Ammon's horn (tissue), 1 donor: ENCODE measurements around the gene ZNF304.
"Not testable (repeated sequence)": the region's sequence is repeated elsewhere in the genome, so short reads cannot be mapped to it uniquely, and the experiment has no call there.

Experiments
- DNase-seq: peaks from one replicate; pipeline ENCODE4 v3.0.0-alpha.2; 2016; ENCODE audit warnings: low spot score

Gene ZNF304

DNA sequence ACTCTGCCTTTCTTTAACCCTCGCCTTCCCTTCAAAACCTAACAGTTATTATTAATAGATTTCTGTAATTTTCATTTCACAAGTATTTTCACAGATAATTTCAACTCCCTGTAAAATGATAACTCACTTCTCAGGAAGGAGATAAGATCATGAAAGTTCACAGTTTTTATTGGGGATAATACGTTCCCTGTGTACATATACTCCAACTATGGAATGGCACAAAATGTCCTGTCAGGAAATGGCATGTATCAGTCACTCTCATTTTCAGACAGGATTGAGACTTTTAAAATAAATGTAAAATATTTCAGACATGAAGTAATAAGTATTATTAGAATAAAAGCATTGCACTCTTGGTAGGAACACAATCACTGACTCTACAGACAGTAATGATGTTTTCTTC is 11.3 kb downstream of the ZNF304 start:
- no peak for DNase-seq

DNA sequence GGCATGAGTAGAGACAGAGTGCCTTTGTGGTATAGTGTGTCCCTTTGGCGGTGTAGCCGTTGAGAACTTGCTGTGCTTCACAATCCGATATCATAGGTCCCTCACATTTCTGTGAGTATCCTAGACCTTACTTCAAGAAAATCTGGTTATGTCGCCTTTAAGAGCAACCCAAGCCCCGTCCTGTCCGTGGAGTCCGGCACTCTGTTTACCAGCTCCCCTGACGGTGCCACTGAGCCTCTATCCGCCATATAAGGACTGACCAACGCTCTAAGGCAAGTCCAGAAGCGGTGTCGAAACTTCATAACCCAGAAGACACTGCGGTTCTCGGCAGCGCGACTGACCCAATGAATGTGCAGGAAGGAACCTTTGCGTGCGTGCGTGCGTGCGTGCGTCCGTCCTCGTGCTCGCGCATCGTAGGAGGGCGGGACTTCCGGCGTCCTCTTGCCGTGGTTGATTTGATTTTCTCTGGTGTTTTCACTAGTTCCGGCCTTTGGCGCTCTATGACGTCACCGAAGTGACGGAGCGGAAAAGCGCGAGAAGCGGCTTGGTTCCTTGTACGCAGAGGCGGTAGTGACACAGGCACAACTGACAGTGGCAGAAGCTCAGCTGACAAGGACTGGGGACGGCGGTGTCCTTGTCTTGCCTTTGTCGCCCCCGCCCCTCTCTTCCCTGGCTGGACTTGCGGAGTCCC is 12.1 kb downstream of the ZNF304 start, which contains the start of the genes TRAPPC2B and ZNF547:
Gene TRAPPC2B (plus strand): TSS at position 555 of the 691 bp plus-strand sequence. CDS start 1,283 bp downstream, outside the sequence.
Gene ZNF547 (plus strand): TSS at position 555 of the 691 bp plus-strand sequence. CDS start 5,005 bp downstream, outside the sequence.
- DNase-seq = peak; percentile 99

DNA sequence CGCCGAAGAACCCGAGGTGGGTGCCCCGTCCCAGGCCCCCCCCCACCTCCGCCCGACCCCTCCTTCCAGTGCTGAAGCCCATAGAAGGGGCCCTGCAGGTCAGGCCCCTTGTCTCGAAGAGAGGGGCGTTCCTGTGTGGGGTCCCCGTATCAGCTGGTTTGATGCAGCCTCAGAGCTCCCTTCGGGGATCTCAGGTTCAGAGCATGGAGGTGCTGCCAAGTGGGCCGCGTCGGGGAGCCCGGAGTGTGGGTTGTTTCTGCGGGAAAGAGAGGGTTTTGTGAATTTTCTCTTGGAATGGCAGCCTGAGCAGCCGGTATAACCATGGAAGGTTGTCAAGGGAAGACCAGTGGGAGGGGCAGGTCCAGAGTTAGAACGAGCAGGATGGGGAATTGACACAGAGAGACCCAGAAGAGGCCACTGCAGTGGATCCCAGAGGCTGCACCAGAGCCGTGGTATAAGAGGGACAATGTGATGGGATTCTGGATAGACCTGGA is 12.7 kb downstream of the ZNF304 start:
- no peak for DNase-seq

DNA sequence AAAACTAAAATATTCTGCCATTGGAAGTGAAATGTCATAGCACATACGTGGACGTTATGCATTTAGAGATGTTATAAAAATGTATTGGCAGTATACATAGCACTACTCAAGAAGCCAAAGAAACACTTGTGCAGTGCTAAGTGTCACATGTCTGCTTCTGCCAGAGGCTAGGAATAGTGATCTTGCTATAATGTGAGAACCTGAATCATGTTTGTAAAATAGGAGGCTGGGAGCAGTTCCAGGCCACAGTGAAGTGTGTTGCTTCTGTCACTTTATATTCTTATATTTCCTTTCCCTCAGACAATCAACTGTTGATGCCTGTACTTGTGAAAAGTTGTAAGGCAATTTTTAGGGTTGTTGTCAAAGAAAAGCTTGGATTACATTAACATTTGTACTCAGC is 15.7 kb downstream of the ZNF304 start:
- DNase-seq = no peak

DNA sequence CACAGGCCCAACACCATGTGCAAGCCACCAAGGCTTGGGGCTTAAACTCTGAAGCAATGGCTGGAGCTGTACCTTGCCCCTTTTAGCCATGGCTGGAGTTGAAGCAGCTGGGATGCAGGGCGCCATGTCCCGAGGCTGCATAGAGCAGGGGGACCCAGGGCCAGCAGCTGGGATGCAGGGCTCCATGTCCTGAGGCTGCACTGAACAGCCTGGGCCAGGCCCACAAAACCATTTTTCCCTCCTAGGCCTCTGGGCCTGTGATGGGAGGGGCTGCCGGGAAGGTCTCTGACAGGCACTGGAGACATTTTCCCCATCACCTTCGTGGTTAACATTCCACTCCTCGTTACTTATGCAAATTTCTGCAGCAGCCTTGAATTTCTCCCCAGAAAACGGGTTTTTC is 23.1 kb downstream of the ZNF304 start:
- DNase-seq = no peak

DNA sequence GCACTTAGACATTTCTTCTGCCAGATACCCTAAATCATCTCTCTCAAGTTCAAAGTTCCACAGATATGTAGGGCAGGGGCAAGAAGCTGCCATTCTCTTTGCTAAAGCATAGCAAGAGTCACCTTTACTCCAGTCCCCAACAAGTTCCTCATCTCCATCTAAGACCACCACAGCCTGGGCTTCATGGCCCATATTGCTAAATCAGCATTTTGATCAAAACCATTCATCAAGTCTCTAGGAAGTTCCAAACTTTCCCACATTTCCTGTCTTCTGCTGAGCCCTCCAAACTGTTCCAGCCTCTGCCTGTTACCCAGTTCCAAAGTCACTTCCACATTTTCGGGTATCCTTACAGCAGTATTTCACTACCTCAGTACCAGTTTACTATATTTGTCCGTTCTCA is 23.6 kb downstream of the ZNF304 start:
- not testable (repeated sequence) for DNase-seq

DNA sequence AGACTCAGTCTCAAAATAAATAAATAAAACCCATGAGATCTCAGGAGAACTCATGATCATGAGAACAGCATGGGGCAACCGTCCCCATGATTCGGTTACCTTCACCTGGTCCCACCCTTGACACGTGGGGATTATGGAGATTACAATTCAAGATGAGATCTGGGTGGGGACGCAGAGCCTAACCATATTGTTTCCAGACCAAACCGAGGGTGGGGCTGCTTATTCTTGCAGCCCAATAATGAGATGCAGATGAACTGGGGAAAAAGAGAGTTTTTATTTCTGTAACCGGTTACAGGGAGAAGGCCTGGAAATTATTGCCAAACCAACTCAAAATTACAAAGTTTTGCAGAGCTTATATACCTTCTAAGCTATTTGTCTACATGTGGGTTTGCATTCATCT is 25.1 kb downstream of the ZNF304 start:
- no peak for DNase-seq

DNA sequence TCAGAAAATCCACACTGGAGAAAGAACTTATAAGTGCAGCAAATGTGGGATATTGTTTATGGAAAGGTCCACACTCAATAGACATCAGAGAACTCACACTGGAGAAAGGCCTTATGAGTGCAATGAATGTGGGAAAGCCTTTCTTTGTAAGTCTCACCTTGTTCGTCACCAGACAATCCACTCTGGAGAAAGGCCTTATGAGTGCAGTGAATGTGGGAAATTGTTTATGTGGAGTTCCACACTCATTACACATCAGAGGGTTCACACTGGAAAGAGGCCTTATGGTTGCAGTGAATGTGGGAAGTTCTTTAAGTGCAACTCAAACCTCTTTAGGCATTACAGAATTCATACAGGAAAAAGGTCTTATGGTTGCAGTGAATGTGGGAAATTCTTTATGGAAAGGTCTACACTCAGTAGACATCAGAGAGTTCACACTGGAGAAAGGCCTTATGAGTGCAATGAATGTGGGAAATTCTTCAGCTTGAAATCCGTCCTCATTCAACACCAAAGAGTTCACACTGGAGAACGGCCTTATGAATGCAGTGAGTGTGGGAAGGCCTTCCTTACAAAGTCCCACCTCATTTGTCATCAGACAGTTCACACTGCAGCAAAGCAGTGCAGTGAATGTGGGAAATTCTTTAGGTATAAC is 26.6 kb downstream of the ZNF304 start:
- no peak for DNase-seq

DNA sequence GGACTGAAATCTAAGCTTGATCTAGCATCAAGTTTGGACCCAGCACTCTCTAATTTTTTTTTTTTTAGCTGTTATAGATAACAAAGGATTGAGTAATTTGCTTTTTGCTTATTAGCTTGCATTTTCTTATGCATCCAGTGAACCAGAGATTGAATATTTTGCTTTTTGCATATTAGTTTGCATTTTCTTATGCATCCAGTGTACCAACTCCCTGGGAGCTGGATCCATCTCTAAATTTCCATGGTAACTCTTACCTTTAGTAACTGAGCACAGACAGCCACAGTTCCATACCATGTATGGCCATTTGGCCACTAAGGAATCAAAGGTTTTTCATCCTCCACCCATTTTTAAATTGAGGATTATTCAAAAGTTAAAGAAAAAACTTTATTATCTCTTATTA is 29.9 kb downstream of the ZNF304 start:
- DNase-seq = no peak

DNA sequence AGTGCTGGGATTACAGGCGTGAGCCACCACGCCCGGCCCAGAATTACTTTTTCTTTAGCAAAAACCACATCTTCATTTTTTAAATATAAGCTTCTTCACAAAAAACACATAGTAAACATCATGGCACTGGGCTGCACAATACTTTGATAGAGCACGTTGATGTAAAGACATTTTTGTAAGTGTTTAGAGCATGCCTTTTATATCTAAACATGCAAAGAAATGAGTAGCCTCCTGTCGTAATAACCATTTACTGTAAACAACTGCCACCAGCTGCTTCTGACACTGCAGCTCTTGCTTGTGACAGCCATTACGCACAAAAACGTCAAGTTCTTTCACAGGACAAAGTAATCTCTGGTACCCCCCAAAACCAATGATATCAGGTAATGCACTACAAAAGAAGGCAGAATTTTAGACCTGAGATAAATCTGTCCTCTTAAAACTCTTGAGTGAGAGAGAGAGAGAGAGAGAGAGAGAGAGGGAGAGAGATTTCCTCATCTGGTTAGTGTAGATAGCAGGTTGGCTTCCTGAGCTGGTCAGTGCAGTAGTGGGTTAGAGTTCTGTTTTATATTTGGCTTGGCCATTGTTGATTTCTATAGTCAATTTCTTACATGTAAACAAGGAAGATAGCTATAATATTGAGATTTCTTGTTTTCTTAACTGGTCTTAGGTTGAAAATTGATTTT is 31.9 kb downstream of the ZNF304 start:
- no peak for DNase-seq

DNA sequence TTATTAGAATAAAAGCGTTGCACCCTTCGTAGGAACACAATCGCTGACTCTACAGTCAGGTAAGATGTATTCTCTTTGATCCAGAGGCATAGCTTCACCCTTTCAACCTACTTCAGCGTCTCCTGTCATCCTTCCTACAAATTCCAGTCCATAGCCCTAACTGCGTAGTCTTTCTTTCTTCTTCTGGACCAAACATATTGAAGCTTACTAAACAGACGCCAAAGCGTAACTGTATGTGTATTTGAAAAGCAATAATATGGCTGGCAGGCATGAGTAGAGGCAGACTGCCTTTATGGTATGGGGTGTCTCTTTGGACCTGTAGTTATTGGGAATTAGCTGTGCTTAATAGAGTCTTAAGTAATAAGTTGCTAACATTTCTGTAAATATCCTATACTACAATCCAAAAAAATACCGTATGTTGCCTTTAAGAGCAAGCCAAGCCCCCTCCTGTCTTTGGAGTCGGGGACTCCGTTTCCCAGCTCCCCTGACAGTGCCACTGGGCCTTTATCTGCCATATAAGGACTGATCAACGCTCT is 38.2 kb downstream of the ZNF304 start:
- no peak for DNase-seq

DNA sequence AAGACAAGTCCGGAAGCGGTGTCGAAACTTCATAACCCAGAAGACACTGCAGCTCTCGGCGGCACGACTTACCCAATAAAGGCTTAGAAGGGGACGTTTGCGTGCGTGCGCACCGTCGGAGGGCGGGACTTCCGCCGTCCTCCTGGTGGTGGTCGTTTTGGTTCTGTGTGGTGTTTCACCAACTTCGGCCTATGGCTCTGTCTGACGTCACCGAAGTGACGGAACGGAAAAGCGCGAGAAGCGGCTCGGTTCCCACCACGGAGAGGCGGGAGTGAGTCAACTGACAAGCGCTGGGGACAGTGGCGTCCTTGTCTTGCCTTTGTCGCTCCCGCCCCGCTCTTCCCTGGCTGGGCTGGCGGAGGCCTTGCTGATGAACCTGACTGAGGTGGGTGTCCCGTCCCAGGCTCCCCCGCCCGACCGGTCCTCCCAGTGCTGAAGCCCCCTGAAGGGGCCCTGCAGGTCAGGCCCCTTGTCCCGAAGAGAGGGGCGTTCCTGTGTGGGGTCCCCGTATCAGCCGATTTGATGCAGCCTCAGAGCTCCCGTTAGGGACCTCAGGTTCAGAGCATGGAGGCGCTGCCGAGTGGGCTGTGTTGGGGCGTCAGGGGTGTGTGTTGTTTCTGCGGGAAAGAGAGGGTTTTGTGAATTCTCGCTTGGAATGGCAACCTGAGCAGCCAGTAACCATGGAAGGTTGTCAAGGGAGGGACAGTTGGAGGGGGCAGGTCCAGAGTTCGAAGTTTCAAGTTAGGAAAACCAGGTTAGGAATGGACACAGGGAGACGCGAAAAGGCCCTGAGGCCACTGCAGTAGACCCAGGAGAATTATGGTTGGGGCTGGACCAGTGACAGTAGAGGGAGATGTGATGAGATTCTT is 38.9 kb downstream of the ZNF304 start, which contains the start of gene ZNF548:
Gene ZNF548 (plus strand): TSS at position 125 of the 869 bp plus-strand sequence. CDS start 246 bp downstream, at position 371.
- DNase-seq = peak; percentile 99

DNA sequence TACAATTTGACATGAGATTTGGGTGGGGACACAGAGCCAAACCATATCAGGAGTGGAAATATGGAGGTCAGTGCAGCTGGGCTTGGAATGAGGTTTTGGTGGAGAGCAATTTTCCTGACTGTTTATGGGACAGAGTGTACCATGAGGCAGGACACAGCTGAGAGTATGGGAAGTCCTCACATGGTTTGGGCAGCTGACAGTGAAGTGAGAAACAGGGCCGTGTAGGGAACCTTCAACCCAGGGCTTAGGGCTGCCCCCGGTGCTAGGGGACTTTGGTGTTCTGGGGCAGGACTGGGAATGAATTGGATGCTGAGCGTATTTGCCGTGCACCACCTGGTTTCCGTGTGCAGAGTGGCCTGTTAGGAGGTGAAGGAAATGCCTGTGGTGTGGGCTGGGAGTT is 44.6 kb downstream of the ZNF304 start:
- no peak for DNase-seq

DNA sequence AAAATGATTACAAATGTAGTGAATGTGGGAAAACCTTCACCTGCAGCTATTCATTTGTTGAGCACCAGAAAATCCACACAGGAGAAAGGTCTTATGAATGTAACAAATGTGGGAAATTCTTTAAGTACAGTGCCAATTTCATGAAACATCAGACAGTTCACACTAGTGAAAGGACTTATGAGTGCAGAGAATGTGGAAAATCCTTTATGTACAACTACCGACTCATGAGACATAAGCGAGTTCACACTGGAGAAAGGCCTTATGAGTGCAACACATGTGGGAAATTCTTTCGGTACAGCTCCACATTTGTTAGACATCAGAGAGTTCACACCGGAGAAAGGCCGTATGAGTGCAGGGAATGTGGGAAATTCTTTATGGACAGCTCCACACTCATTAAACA is 47.8 kb downstream of the ZNF304 start:
- no peak for DNase-seq

DNA sequence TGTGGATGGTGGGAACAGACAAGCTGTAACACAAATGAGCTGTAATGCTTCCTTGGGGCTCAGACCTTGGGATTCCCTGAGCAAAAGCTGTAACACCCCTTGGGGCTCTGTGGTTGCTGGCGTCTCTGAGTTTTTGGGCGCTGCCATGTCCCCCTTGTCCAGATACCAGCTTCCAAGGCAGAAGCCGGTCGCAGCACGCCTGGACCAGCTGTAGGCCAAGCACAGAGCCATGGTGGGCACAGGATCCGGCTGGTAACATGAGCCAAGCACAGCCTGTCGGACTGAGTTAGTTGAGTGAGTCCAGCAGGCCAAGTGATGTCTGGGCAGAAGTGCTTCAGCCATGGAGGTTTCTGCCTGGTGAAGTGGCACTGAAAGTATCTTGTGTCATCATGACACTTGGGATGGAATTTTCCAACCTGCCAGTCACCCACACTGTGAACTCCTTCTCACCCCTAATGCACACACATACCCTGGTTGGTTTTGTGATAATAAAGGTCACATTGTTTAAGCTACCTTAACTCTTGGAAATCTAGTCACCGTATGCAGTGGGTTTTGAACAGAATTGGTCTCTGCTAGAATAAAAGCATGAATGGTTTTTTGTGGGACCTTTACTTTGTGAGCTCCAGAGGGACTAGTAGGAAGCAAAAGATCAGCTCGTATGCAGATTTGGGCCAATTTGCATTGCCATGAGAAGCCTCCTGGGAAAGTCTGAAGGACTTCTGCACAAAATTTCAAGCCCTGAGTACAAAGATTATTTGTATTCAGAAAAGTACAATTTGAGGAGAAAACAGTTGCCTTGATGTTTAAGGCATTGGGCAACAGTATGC is 52.9 kb downstream of the ZNF304 start:
- DNase-seq = no peak

DNA sequence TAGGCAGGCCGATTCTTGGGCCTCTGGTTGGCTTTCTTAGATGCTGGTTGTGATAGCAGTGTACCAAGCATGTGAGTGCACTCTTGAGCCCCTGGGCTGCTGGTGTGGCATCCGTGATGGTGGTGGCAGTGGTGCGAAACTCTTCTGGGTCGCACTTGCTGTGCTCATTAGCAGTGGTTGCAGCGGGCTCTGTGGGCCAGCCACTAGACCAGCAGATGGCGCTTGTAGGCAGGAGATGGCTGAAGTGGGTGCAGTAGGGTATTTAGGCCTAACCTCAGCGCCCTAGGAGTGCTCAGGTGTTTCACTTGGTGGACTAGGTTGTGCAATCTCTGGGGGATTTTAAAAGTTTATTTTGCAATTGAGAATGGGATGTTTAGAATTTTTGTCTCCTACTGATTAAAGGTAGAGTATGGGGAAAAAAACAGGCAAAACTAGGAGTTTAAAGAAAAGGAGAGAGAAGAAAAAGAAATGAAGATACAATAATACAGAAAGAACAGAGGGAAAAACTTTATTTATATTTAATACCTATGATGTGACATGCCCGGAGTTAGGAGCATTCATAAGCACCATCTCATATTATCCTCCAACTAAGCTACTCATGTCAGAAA is 55.5 kb downstream of the ZNF304 start:
- DNase-seq = peak; percentile 58
